K562 (cell line): Measurements from ENCODE around the gene AHCY.

Source experiments
- FOXJ2 ChIP-seq: fragments of 200-800 bp; sonication (Bioruptor generic); IDR thresholded peaks from 2 replicates; pipeline ENCODE4 v1.6.1; 2016; ENCODE audit warnings: missing genetic modification characterization, missing compliant biosample characterization
- NUFIP1 ChIP-seq: fragments of 450-650 bp; IDR thresholded peaks from 2 replicates; pipeline ENCODE4 v1.6.1; 2018; ENCODE audit not compliant: partially characterized antibody

DNA sequence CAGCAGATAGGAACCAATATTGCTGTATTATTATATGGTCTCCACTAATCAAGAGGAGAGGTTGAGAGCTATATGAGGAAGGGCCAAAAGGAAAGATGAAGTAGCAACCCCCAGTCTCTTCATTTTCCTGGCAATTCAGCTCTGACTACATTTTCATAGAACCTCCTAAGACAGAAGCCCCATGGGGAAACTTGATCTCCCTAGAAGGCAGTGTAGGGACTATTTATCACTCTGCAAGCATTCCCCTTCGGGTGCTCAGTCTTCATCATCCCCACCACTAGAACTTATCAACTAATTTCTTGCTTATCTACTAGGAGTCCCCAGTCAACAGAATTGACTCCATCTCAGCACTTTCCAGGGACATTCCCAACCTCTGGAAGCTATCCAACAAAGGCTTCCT, 34.4 kb upstream of the AHCY start:
- TF ChIP-seq NUFIP1 = no peak
- TF ChIP-seq FOXJ2 (tag) = no peak
